ENCODE data around the gene FOXP1.

- no peak for TF ChIP-seq ZC3H10 (CRISPR knock-in tag; IDR thresholded peaks at IDR 0.05)
- no peak for TF ChIP-seq ZFP3 (CRISPR knock-in tag; IDR thresholded peaks at IDR 0.05)
- no peak for TF ChIP-seq PATZ1 (CRISPR knock-in tag; IDR thresholded peaks at IDR 0.05; ENCODE audit: borderline replicate concordance)
- no peak for TF ChIP-seq TSHZ2 (CRISPR knock-in tag; IDR thresholded peaks at IDR 0.05)
- TF ChIP-seq, protein P1, sequence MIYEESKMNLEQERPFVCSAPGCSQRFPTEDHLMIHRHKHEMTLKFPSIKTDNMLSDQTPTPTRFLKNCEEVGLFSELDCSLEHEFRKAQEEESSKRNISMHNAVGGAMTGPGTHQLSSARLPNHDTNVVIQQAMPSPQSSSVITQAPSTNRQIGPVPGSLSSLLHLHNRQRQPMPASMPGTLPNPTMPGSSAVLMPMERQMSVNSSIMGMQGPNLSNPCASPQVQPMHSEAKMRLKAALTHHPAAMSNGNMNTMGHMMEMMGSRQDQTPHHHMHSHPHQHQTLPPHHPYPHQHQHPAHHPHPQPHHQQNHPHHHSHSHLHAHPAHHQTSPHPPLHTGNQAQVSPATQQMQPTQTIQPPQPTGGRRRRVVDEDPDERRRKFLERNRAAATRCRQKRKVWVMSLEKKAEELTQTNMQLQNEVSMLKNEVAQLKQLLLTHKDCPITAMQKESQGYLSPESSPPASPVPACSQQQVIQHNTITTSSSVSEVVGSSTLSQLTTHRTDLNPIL (CRISPR knock-in tag; IDR thresholded peaks at IDR 0.05; ENCODE audit: low read depth), result no peak
- TF ChIP-seq BACH2 (CRISPR knock-in tag; IDR thresholded peaks at IDR 0.05; ENCODE audit: borderline replicate concordance), result no peak
Measured at GRCh38 chr3:71579326-71579934, 4.1 kb downstream of the FOXP1 start.

Data from SK-N-SH treated with all-trans-retinoic acid at 6 μM for 48 hours (cell line).